ENCODE data around the gene MIEF2.

DNA sequence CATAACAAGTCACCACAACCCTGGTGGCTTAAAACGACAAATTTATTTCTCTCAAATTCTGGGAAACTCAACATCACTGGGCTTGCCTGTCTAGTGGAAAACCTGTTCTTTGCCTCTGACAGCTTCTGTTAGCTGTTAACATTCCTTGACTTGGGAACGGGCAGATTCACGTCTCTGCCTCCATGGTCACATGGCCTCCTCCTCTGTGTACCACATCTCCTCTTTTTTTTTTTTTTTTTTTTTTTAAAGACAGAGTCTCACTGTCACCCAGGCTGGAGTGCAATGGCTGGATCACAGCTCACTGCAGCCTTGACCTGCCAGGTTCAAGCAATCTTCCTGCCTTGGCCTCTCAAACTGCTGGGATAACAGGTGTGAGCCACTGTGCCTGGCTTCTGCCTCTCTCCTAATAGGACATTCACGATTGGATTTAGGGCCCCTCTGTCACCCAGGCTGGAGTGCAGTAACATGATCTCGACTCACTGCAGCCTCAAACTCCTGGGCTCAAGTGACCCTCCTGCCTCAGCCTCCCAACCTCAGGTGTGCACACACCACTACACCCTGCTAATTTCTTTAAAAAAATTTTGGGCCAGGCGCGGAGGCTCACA is 46.7 kb upstream of the MIEF2 start:
- TF ChIP-seq POLR2A (IDR thresholded peaks at IDR 0.05) = no peak
- TF ChIP-seq, protein P1, sequence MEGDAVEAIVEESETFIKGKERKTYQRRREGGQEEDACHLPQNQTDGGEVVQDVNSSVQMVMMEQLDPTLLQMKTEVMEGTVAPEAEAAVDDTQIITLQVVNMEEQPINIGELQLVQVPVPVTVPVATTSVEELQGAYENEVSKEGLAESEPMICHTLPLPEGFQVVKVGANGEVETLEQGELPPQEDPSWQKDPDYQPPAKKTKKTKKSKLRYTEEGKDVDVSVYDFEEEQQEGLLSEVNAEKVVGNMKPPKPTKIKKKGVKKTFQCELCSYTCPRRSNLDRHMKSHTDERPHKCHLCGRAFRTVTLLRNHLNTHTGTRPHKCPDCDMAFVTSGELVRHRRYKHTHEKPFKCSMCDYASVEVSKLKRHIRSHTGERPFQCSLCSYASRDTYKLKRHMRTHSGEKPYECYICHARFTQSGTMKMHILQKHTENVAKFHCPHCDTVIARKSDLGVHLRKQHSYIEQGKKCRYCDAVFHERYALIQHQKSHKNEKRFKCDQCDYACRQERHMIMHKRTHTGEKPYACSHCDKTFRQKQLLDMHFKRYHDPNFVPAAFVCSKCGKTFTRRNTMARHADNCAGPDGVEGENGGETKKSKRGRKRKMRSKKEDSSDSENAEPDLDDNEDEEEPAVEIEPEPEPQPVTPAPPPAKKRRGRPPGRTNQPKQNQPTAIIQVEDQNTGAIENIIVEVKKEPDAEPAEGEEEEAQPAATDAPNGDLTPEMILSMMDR (IDR thresholded peaks at IDR 0.05) = no peak
